Mesendoderm (in vitro differentiated cells): ENCODE data around the gene C1orf50.
A peak's percentile ranks its signal among the peaks of the same experiment; 100 is the strongest.

Experiments
- DNase-seq: peaks from one replicate; pipeline ENCODE4 v3.0.0; 2013
- H2AK5ac ChIP-seq: 2 replicates; pipeline ENCODE4 v1.6.1; 2013; ENCODE audit warnings: low read length, inconsistent platforms
- H2BK120ac ChIP-seq: 2 replicates; pipeline ENCODE4 v1.6.1; 2013; ENCODE audit warnings: low read depth, mild to moderate bottlenecking, low read length, moderate library complexity, mixed read lengths
- H2BK15ac ChIP-seq: replicated peaks from 2 replicates; pipeline ENCODE4 v1.6.1; 2013; ENCODE audit warnings: low read depth, mild to moderate bottlenecking, moderate library complexity
- H2BK5ac ChIP-seq: 2 replicates; pipeline ENCODE4 v1.6.1; 2013; ENCODE audit warnings: low read length, inconsistent platforms
- H3K18ac ChIP-seq: 2 replicates; pipeline ENCODE4 v1.6.1; 2013; ENCODE audit warnings: mild to moderate bottlenecking, low read length, mixed read lengths
- H3K23ac ChIP-seq: one replicate; pipeline ENCODE4 v1.6.1; 2013; ENCODE audit warnings: low read length
- H3K27ac ChIP-seq: 2 replicates; pipeline ENCODE4 v1.5.1; 2013; ENCODE audit warnings: low read depth, mild to moderate bottlenecking, inconsistent platforms, low read length, moderate library complexity
- H3K27me3 ChIP-seq: 2 replicates; pipeline ENCODE4 v1.6.1; 2013; ENCODE audit warnings: low read length, control low read depth, mild to moderate bottlenecking, inconsistent platforms; ENCODE audit not compliant: insufficient read depth, poor library complexity
- H3K36me3 ChIP-seq: 2 replicates; pipeline ENCODE4 v1.6.1; 2013; ENCODE audit warnings: low read length, inconsistent platforms; ENCODE audit not compliant: control insufficient read depth, insufficient read depth
- H3K4ac ChIP-seq: one replicate; pipeline ENCODE4 v1.6.1; 2013; ENCODE audit warnings: low read depth, mild to moderate bottlenecking, low read length, moderate library complexity
- H3K4me1 ChIP-seq: 2 replicates; pipeline ENCODE4 v1.6.1; 2013; ENCODE audit warnings: low read depth, low read length, inconsistent platforms; ENCODE audit not compliant: control insufficient read depth
- H3K4me2 ChIP-seq: 2 replicates; pipeline ENCODE4 v1.6.1; 2013; ENCODE audit warnings: low read length
- H3K4me3 ChIP-seq: 2 replicates; pipeline ENCODE4 v1.5.1; 2013; ENCODE audit warnings: mild to moderate bottlenecking, low read length
- H3K56ac ChIP-seq: one replicate; pipeline ENCODE4 v1.6.1; 2013; ENCODE audit warnings: low read length
- H3K79me1 ChIP-seq: 2 replicates; pipeline ENCODE4 v1.6.1; 2013; ENCODE audit warnings: low read length, inconsistent platforms
- H3K79me2 ChIP-seq: 2 replicates; pipeline ENCODE4 v1.6.1; 2013; ENCODE audit warnings: mild to moderate bottlenecking, low read length; ENCODE audit not compliant: control insufficient read depth, insufficient read depth
- H3K9ac ChIP-seq: 2 replicates; pipeline ENCODE4 v1.6.1; 2013; ENCODE audit warnings: low read length, inconsistent platforms
- H4K5ac ChIP-seq: one replicate; pipeline ENCODE4 v1.6.1; 2013; ENCODE audit warnings: low read length
- H4K8ac ChIP-seq: one replicate; pipeline ENCODE4 v1.6.1; 2013; ENCODE audit warnings: low read depth, mild to moderate bottlenecking, control low read depth, low read length, moderate library complexity
- WGBS: extraction: QIAGEN DNeasy Blood & Tissue Kit; methylation state at CpG from one replicate; pipeline ENCODE4 v1.1.7; 2013; ENCODE audit warnings: low lambda C conversion rate, missing lambda C conversion rate; ENCODE audit not compliant: insufficient coverage; ENCODE audit errors: extremely low coverage; 5-methylcytosine and 5-hydroxymethylcytosine counted together

Gene C1orf50

DNA sequence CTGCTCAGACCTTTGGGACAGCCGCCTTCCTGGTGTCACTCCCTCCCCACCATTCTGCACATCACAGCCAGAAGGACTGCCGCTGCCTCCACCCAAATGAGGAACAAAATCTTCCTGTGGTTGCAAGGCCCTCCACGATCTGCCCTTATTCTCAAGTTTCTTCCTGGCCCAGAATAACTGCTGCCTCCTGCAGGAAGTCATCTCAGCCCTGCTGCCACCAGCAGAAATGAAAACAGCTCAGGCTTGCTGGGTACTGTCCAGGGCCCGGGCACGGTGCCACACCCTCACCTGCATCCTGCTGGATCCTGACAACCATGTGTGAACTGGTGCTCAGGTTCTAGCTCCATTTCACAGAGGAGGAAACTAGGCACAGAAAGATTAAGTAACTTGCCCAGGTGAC lies 29.8 kb upstream of the C1orf50 start:
- Histone ChIP-seq H2BK15ac (no peak overlapping the region), H2AK5ac (no peak overlapping the region), H3K23ac (no peak overlapping the region), H3K9ac (no peak overlapping the region), H3K27ac (no peak overlapping the region), H3K27me3 (no peaks in the 10 kb centered on the region), H3K4me3 (no peak overlapping the region), H3K79me2 (no peaks in the 10 kb centered on the region), H3K4me2 (no peak overlapping the region), H3K56ac (no peak overlapping the region), H3K4me1 (peaks cover 4% of the 10 kb centered on the region), H3K4ac (no peak overlapping the region), H2BK5ac (no peak overlapping the region), H4K5ac (no peak overlapping the region), H3K79me1 (no peaks in the 10 kb centered on the region), H2BK120ac (no peak overlapping the region), H3K36me3 (no peaks in the 10 kb centered on the region), H4K8ac (no peak overlapping the region), H3K18ac (no peak overlapping the region)
- DNase-seq, result no peak
- no CpG with 5 or more reads among the region's 5 CpGs for WGBS

DNA sequence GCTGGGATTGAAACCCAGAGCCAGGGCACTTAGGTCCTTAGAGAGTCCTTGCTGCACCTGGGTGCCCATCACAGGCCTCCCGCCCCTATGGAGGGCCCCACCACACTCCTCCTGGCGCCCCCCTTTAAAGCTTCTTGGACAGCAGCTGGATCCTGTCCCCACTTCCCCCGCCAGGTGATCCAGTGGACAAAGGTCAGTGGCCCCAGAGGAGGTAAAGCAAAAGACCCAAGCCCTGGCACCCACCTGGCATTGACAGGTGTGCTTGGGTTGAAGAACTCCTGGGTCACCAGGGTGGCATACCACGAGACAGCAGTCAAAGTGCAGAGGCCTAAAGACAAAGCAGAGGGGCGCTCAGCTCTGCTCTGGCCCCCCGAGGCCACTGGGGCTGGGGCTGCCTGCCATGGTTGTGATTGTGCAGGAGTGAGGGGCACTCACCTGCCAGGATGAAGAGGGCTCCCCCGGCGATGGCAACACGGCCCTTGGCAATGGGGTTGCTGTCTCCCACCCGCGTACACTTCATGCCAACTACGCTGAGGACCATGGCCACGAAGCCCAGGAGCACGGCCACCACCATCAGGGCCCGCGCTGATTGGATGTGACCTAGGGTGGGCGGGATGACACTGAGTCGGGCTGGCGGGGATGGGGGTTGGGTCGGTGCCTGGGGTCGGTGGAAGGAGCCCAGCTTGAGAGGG lies 28.9 kb upstream of the C1orf50 start:
- H3K4me2 ChIP-seq, result no peak overlapping the region
- H2AK5ac ChIP-seq, result no peak overlapping the region
- H3K4me3 ChIP-seq, result no peak overlapping the region
- no peak overlapping the region for H3K4ac ChIP-seq
- H3K36me3 ChIP-seq, result no peaks in the 10 kb centered on the region
- H4K8ac ChIP-seq, result no peak overlapping the region
- no peaks in the 10 kb centered on the region for H3K79me2 ChIP-seq
- no CpG with 5 or more reads among the region's 21 CpGs for WGBS
- no peak overlapping the region for H2BK120ac ChIP-seq
- no peaks in the 10 kb centered on the region for H3K79me1 ChIP-seq
- no peak overlapping the region for H3K9ac ChIP-seq
- no peak overlapping the region for H3K23ac ChIP-seq
- peaks cover 4% of the 10 kb centered on the region for H3K4me1 ChIP-seq
- no peak overlapping the region for H3K18ac ChIP-seq
- H2BK15ac ChIP-seq, result no peak overlapping the region
- H3K27ac ChIP-seq, result no peak overlapping the region
- no peak for DNase-seq
- H4K5ac ChIP-seq, result no peak overlapping the region
- no peak overlapping the region for H3K56ac ChIP-seq
- no peaks in the 10 kb centered on the region for H3K27me3 ChIP-seq
- no peak overlapping the region for H2BK5ac ChIP-seq

DNA sequence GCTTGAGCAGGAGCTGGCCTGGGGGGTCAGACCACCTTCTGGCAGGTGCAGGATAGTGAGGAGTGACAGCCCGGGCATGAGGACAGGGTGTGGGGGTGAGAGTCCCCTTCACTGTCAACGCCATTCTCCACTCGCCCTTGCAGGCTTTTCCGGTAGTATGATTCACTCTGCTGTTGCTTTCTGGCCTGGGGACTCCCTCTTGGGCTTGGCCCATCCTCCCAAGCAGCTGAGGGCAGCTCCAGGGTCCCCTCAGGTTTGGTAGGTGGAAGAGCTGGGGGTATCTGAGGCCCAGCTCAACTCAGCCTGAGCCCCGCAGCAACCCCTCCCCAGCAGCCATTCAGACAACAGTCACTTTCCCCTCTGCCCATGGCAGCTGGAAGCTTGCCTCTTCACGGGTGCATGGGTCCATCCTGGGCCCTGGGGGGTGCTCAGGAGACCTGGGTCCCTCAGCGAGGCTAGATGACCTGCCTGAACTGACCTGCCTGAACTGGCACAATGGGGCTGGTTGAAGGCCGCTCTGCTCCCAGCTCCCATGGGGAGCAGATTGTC lies 28.3 kb upstream of the C1orf50 start:
- Histone ChIP-seq H4K5ac (no peak overlapping the region), H2BK120ac (no peak overlapping the region), H3K4me2 (no peak overlapping the region)

DNA sequence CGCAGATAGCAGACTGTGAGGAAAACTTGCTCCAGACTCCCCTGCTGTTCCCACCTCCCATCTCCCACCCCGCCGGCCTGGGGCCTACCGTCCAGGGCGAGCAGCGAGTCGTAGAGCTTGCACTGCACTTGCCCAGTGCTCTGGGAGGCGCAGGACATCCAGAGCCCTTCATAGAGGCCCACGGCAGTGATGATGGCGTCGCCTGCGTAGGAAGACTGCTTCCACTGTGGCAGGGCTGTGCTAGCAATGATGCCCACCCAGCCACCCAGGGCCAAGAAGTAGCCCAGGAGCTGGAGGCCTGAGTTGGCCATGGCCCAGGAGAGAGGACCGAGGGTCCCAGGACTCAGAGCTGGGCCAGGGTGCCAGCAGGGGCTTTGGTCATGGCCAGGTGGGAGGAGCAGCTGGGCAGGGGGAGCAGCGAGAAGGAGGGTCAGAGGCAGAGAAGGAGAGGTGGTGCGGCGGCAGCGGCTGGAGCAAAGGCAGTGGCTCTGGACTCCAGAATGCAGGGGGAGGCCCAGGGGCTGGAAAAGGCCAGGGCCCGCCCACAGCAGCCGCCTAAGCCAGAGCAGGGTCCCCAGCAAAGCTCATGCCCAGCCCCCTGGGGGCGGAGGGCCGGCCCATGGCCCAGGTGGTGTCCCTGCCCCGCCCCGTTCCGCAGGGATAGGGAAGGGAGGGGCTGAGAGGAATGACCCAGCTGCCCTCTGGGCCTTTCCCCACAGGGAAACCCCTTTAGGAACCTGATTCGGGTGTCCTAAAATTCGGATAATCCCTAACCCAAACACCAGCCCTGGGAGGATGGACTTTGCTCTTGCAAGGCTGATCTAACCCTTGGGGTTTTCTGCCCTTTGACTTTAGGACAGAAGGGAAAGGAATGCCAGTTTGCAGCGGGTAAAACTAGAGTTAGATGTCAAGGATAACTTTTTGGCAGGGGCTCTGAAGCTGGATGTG lies 27.0 kb upstream of the C1orf50 start, which contains the start of gene CLDN19:
Gene CLDN19, minus strand, starts transcription at position 484 of the 948 bp plus-strand sequence. Its CDS starts 173 bp downstream, at position 311.
- no peak within 1 kb of the TSS for H3K27ac ChIP-seq
- no peaks in the 10 kb centered on the region for H3K36me3 ChIP-seq
- H3K18ac ChIP-seq, result peak within 1 kb of the TSS; percentile 13
- H2BK120ac ChIP-seq, result no peak within 1 kb of the TSS
- H3K79me2 ChIP-seq, result no peaks in the 10 kb centered on the region
- H3K27me3 ChIP-seq, result no peaks in the 10 kb centered on the region
- WGBS, result no CpG with 5 or more reads among the region's 27 CpGs
- H3K4me1 ChIP-seq, result peaks cover 4% of the 10 kb centered on the region
- H3K56ac ChIP-seq, result peak within 1 kb of the TSS; percentile 82
- no peak within 1 kb of the TSS for H2BK5ac ChIP-seq
- no peak within 1 kb of the TSS for H2BK15ac ChIP-seq
- peak within 1 kb of the TSS; percentile 48 for H3K23ac ChIP-seq
- no peak within 1 kb of the TSS for H4K5ac ChIP-seq
- peak; percentile 94 for DNase-seq
- no peaks in the 10 kb centered on the region for H3K79me1 ChIP-seq
- H3K4me3 ChIP-seq, result no peak within 1 kb of the TSS
- H2AK5ac ChIP-seq, result no peak within 1 kb of the TSS
- H3K4ac ChIP-seq, result no peak within 1 kb of the TSS
- peak within 1 kb of the TSS; percentile 2 for H3K4me2 ChIP-seq
- H4K8ac ChIP-seq, result no peak within 1 kb of the TSS
- H3K9ac ChIP-seq, result peak within 1 kb of the TSS; percentile 44

More for the DNA sequence above, 28.3 kb upstream of the C1orf50 start:
- H3K79me2 ChIP-seq, result no peaks in the 10 kb centered on the region
- H2BK5ac ChIP-seq, result no peak overlapping the region
- no peaks in the 10 kb centered on the region for H3K27me3 ChIP-seq
- H2BK15ac ChIP-seq, result no peak overlapping the region
- H4K8ac ChIP-seq, result no peak overlapping the region
- DNase-seq, result no peak
- H3K4ac ChIP-seq, result no peak overlapping the region
- H3K23ac ChIP-seq, result no peak overlapping the region
- no peaks in the 10 kb centered on the region for H3K79me1 ChIP-seq
- H3K56ac ChIP-seq, result no peak overlapping the region
- H3K9ac ChIP-seq, result no peak overlapping the region
- H3K36me3 ChIP-seq, result no peaks in the 10 kb centered on the region
- no peak overlapping the region for H3K18ac ChIP-seq
- H3K4me3 ChIP-seq, result no peak overlapping the region
- WGBS, result no CpG with 5 or more reads among the region's 8 CpGs
- H3K27ac ChIP-seq, result no peak overlapping the region
- peaks cover 4% of the 10 kb centered on the region for H3K4me1 ChIP-seq
- no peak overlapping the region for H2AK5ac ChIP-seq

DNA sequence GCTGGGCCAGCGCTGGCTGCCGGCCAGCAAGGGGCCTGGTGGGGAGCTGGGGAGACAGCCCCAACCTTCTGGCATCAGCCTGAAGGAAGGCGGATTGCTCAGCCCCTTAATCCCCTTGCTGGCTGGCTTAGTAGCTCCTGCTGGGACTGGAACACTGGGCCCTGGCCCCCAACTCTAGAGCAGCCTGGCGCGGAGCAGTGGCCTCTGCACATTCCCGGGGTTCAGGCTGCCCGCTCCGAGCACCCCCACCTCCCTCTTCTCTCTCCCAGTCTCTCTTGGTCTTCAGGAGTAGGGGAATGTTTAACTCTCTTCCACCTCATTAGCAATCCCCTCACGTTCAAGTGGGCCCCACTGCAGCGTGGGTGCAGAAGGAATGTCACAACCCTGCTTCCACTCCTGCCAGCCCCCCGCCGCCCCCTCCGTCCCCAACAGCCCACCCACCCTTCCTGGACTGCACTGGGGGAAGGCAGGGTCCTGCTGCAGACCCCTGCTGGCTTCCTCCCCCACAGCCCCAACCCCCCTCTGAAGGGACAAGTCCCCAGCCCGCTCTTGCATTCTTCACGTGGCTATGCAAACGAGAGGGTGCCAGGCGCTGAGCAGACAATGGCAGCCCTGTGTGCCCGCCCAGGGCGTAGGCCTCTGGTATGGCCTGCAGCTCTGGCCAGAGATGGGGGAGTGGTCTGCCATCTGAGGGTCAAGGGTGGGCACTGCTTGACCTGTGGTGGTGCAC lies 26.0 kb upstream of the C1orf50 start:
- Histone ChIP-seq H3K27ac (no peak overlapping the region), H2BK120ac (no peak overlapping the region), H3K18ac (peak overlapping the region; percentile 13), H4K5ac (no peak overlapping the region), H3K79me2 (no peaks in the 10 kb centered on the region), H3K4ac (no peak overlapping the region), H4K8ac (no peak overlapping the region), H3K56ac (peak overlapping the region; percentile 53), H3K4me1 (peaks cover 4% of the 10 kb centered on the region), H3K79me1 (no peaks in the 10 kb centered on the region), H3K4me2 (no peak overlapping the region), H2BK15ac (no peak overlapping the region), H3K23ac (peak overlapping the region; percentile 29), H2AK5ac (peak overlapping the region; percentile 32), H2BK5ac (no peak overlapping the region), H3K27me3 (no peaks in the 10 kb centered on the region), H3K9ac (peak overlapping the region; percentile 3), H3K4me3 (no peak overlapping the region), H3K36me3 (no peaks in the 10 kb centered on the region)
- peak; percentile 58 for DNase-seq
- WGBS, result no CpG with 5 or more reads among the region's 19 CpGs
